Activated CD8-positive, alpha-beta memory T cell treated with anti-CD3 and anti-CD28 coated beads, Interleukin-2, amount 50 U/mL, for 1 hour (primary cell): ENCODE results near the gene GMDS.

Experiments used
- DNase-seq: peaks from one replicate; pipeline ENCODE4 v3.0.0-alpha.2; 2020; ENCODE audit errors: extremely low read depth

Gene GMDS

DNA sequence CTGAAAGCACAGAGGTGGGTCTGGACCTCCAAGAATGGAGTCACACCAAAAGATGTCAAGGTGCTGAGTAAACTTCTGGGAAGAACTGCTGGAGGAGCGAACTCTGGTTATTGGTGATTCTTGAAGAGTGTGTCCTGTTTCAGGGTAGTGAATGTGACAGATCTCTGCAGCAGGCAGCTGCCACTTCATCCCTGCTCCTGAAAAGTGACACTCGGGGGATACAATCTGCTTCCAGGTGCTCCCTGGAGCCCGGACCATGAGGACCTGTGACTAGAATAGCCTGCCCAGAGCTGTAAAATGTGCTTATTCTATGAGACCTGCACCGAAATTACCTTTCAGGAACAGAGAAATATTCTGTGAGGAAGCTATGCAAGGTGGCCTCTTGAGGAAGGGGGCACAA lies 444.6 kb downstream of the GMDS start:
- no peak for DNase-seq

- no peak for DNase-seq
Measured at GRCh38 chr6:1798965-1799325, 446.5 kb downstream of the GMDS start.

GRCh38 chr6:1798303-1798964 lies 447.0 kb downstream of the GMDS start:
- DNase-seq: no peak

DNA sequence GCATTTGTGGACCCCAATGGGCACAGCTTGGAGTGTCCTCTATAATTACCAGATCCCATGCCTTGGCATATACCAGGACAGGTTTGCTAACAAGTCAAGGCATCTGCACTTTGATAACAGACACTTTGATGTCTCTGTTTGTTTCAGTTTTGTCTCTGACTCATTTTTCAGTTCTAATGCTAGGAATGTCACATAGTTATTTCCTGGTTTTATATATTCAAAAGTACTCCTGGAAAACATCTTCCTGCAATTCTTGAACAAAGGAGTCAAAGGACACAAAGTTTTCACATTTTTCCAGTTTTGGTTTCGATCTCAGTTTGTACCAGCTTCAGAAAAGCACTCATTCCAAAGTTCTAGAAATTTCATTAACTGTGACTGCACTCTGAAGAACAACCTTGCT lies 447.6 kb downstream of the GMDS start:
- DNase-seq: no peak

DNA sequence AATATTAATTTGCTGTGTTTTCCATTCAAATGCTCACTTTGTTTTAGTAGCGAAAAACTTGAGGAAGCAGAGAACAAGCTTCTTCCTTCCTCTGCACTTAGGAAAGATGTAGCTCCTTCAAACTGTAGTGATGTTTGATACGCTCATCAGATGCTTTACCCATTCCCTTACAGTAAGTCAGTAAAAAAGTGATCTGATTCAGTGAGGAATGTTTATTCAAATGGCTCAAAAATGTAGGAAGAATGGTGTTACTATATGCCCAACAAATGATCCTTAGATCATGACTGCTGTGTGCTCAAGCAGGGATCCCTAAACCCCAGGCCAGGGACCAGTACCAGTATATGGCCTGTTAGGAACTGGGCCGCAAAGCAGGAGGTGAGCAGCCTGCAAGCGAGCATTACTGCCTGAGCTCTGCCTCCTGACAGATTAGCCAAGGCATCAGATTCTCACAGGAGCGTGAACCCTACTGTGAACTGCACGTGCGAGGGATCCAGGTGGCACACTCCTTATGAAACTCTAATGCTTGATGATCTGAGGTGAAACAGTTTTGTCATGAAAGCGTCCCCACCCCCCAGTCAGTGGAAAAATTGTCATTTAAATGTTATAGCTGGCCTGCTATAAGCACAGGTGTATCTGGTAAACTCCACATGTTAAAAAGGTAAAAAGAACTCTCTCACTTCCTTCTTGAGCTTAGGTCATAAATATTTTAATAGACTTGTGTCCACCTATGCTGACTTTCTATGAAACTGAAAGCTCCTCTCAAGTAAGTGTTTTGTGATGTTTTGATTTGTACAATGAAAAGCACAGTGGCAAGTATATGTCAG lies 448.5 kb downstream of the GMDS start:
- DNase-seq: no peak

GRCh38 chr6:1795910-1796309 lies 449.5 kb downstream of the GMDS start:
- DNase-seq: no peak

DNA sequence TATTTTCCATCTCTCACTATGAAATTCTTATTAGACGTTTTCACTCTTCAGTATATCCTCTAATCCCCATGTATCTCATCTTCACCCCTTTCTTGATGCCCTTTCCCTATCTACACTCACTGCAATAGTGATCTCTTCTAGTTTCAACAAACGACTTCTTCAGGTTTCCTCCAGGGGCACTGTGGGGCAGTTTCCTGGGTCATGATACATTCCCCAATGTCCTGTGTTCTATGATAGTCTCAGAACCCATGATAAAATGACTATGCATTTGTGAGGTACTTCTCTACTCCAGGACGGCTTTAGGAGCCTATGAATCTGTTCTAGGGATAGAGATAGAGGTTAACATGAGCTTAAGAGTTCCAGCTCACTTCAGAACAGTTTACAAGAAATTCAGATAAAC lies 452.4 kb downstream of the GMDS start:
- no peak for DNase-seq

- DNase-seq: no peak
Measured at GRCh38 chr6:1790684-1791083, 454.7 kb downstream of the GMDS start.

GRCh38 chr6:1789092-1789491 lies 456.3 kb downstream of the GMDS start:
- no peak for DNase-seq

- DNase-seq: no peak
Measured at GRCh38 chr6:1787894-1788293, 457.5 kb downstream of the GMDS start.

- no peak for DNase-seq
Measured at GRCh38 chr6:1786455-1787453, 458.7 kb downstream of the GMDS start.

DNA sequence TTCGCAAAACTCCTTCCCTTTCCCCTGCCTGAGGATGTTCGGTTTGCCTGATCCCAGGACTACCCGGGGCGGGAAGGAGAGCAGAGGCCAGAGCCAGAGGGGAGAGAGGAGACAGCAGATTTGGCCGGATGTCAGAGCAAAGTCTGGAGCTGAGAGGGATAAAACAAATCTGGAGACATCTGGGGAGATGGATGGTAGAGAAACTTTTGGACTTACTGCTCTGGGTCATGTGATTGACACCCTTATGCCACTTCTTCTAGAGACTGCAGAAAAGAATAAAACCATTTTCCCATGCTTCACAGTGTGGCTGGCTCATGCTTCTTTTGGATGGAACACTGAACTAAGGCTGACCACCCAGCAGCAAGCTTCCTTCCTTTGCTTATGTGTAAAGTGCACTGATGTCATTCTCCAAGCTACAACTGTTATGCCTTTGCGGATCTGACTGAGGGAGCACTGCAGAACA lies 461.0 kb downstream of the GMDS start:
- DNase-seq: no peak

GRCh38 chr6:1781817-1782184 lies 463.6 kb downstream of the GMDS start:
- DNase-seq: no peak

- DNase-seq: no peak
Measured at GRCh38 chr6:1781152-1781816, 464.1 kb downstream of the GMDS start.

DNA sequence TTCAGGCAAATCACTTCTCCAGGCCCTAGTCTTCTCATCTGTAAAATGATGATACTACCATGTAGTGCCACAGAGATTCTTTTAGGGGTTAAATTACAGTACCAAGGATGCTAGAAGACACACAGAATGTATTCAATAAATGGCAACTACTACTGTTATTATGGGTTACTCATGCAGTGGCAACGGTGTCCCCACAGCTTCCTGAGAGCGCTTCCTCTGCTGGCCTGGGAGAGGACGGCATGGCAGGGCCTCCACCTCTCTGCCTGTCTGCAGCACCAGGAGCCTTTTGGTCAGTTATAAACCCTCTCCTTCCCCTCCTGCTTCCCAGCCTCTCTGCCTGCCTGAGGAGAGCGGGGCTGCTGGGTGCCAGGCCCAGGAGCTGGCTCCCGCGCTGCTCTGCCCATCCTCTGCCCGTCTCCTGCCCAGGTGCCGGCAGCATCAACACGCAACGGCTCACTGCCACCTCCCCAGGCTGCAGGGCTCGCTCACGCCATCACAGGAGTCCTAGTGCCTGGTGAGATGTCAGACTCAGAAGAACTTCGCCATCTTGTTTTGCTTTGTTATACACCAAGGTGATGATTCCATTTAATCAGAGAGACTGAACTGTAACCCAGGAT lies 465.0 kb downstream of the GMDS start:
- DNase-seq: no peak

GRCh38 chr6:1778686-1779235 lies 466.6 kb downstream of the GMDS start:
- DNase-seq: no peak

DNA sequence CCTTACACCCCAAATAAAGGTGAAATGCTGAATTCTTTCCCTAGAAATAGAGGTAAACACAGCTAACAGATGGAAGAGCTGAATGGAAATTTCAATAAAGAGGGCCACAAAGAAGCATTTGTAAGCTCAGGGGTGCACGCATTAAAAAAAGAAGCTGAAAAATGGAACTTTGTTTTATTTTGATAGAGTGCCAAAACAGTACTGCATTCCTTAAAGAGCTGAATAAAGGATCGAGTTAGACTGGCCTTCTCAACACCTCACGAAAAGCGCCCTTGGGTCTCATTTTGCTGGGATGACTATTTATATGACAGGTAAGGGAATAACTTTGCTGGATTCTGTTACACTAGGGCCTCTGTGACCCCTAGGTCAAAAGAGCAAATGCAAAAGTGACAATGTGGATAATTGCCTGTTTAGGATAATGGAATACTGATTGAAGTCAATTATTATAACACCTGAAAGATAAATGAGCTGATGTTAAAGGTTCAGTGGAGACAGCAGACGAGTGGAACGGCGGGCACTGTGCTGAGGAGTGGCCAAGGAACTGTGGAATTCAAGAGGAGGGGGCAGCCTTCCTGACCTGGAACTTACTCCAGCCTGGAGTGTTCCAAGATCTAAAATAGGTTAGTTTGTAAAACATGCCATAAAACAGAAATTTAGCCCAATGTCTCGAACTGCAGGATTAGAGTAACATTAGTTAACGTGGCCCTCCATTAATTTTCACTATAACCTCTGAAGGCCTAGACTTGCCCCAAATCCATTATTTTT lies 467.3 kb downstream of the GMDS start:
- no peak for DNase-seq

DNA sequence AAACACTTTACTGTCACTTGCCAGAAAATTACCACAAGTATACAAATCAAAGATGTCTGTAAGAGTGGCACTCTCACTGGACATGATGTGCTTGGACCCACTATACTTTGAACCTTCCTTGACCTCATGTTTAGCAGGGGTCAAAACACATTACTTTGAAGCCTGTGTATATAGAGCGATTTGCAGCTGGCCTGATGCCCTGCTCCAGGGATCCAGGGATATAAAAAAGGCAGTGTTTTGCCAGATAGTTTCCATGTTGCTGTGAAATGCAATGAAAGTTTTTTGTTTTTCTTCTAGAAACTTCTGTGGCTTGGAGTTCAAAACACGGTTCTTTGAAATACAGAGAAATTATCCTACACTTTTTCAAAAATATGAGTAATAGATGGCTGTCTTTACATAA lies 470.0 kb downstream of the GMDS start:
- DNase-seq: no peak

DNA sequence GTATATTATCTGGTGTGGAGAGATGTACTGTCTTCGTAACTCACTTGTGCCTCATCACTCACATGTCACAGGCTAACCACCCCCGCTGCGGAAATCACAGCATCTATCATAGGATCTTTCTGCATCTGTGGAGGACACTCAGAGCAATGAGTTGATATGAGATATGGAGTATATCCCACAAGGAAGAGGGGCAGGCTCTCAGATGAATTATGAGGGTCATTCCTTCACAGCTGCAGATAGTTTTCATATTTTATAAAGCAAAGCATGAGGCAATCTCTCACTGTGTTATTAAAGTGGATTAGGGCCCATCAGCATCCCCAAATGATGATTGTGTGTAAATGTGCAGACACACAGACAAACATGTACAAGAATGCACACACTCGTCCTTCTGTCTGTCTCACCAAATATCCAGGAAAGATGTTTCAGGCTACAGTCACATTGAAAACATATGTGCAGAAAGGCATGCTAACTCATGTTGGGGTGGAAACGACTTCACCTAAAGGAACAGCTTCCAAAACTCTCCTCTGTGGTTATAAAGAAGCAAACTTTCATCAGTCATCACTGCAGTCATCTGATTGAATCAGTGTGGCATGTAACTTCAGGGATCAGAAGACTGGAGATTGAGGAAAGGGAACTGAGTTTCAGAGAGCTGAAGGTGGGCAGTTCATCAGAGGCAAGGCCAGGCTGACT lies 471.0 kb downstream of the GMDS start:
- DNase-seq: no peak

GRCh38 chr6:1773700-1774099 lies 471.7 kb downstream of the GMDS start:
- no peak for DNase-seq
